Heart right ventricle (tissue), 16 donors: ENCODE measurements around the gene HMCN2. TPM values are rescaled to one million over a fixed set of nuclear protein-coding genes. Genes with fewer than 3 reads are reported as not detected.

Source experiments
- ATAC-seq, 8 donors: fragments of 200-7000 bp; cut with Tn5 transposase; one replicate each; pipeline ENCODE4 v1.9.1; 2020; ENCODE audit warnings: mild to moderate bottlenecking in 8 of 8, moderate library complexity in 8 of 8, moderate number of reproducible peaks in 1 of 8
- DNase-seq, 2 donors: peaks; one replicate each; pipeline ENCODE4 v3.0.0-alpha.2; 2020
- H3K27ac ChIP-seq, 10 donors: fragments of 200-600 bp; sonication (generic) in 2 of 10; one replicate each; pipeline versions ENCODE4 v1.5.0 to v1.8.0; 2020 to 2022; ENCODE audit warnings: mild to moderate bottlenecking in 3 of 10
- H3K27me3 ChIP-seq, 7 donors: fragments of 200-600 bp; one replicate each; pipeline ENCODE4 v1.8.0; 2021 to 2022; ENCODE audit warnings: mild to moderate bottlenecking in 2 of 7
- H3K36me3 ChIP-seq, 9 donors: fragments of 200-600 bp; sonication (generic) in 1 of 9; one replicate each; pipeline versions ENCODE4 v1.5.0 to v1.8.0; 2020 to 2022; ENCODE audit warnings: mild to moderate bottlenecking in 2 of 9
- H3K4me1 ChIP-seq, 9 donors: fragments of 200-600 bp; sonication (generic) in 1 of 9; one replicate each; pipeline versions ENCODE4 v1.5.0 to v1.8.0; 2020 to 2022; ENCODE audit warnings: mild to moderate bottlenecking in 4 of 9
- H3K4me3 ChIP-seq, 10 donors: fragments of 200-600 bp; sonication (generic) in 2 of 10; one replicate each; pipeline versions ENCODE4 v1.5.0 to v1.8.0; 2020 to 2022; ENCODE audit warnings: mild to moderate bottlenecking in 7 of 10, moderate library complexity in 2 of 10
- H3K9me3 ChIP-seq, 11 donors: fragments of 200-600 bp in 10 of 11; sonication (generic) in 2 of 11; one replicate each; pipeline versions ENCODE4 v1.5.0 to v1.8.0; 2013 to 2022; ENCODE audit warnings: mild to moderate bottlenecking in 2 of 11, control low read depth in 1 of 11, moderate library complexity in 1 of 11
- WGBS, 2 donors: extraction: QIAGEN DNeasy Blood & Tissue Kit; methylation state at CpG; one replicate each; pipeline ENCODE4 v1.1.7; 2013; ENCODE audit warnings: inconsistent platforms in 1 of 2; 5-methylcytosine and 5-hydroxymethylcytosine counted together
- intact Hi-C, 10 donors: fragments of 100-400 bp; cut with DNase I; formaldehyde crosslinking; loops; one replicate each; pipeline versions ENCODE4 v1.11.1 to v1.14.2; 2022
- polyA plus RNA-seq, 2 donors: library from polyadenylated mRNA; stranded (reverse); fragments of 200-250 nt; gene quantifications; one replicate each; pipeline ENCODE4 v1.2.3, GENCODE V29; 2013
- total RNA-seq, 10 donors: library from RNA; stranded (reverse); fragmentation: NEBNext Ultra II Directional in 3 of 10; extraction: Animal tissue kit (Norgen Biotek cat#: 25700) in 3 of 10; gene quantifications; one replicate each; pipeline versions ENCODE4 v1.2.1 to v1.2.4, GENCODE V29; 2021 to 2023
- TF ChIP-seq, protein P1 (sequence below), 9 donors: fragments of 200-600 bp; sonication (generic) in 2 of 9; IDR thresholded peaks; one replicate each; pipeline versions ENCODE4 v1.5.0 to v1.8.0; 2021 to 2022; ENCODE audit warnings: antibody characterized with exemption in 9 of 9, mild to moderate bottlenecking in 5 of 9, moderate library complexity in 1 of 9
- donor health status: Arrhythmogenic right ventricular cardiomyopathy.
- donor health status: ischemic (EF 13 %, LVEDD 7.1; RV severe dilation, severe dysfunction).
- donor health status: healthy with polysubstance abuse.
- donor health status: DM: no; HTN: yes; CAD: no.
- donor health status: DM: no; HTN: no; CAD: no.
- donor health status: ischemic (EF 25% LVEDD 6.9; RV normal size, moderate dysfunction).
- donor health status: ischemic (EF 25% LVEDD 5.7; RV mildly dilated, moderate dysfunction).
- donor health status: healthy.
- donor health status: DM: yes; HTN: yes; CAD: no.
- donor health status: Ischemic cardiomyopathy.
- donor health status: ischemic (EF 35%, LVEDD 5.7; RV mildly dilated, moderate dysfunction).
- donor health status: nonischemic (EF 11% LVEDD 7.7; RV severe dilation, severe dysfunction).
- donor health status: DM: yes; HTN: yes; CAD: no.
- donor health status: PGD.
- donor health status: ischemic (EF 29% LVEDD 5.4; RV normal size, mild dysfunction).
- donor health status: nonischemic (EF 23%, LVEDD 6.1; RV moderate dilation, normal function).

Gene HMCN2
- total and polyA plus RNA-seq, 12 donors, result 2.6 to 10.2 (median 4.9) TPM

DNA sequence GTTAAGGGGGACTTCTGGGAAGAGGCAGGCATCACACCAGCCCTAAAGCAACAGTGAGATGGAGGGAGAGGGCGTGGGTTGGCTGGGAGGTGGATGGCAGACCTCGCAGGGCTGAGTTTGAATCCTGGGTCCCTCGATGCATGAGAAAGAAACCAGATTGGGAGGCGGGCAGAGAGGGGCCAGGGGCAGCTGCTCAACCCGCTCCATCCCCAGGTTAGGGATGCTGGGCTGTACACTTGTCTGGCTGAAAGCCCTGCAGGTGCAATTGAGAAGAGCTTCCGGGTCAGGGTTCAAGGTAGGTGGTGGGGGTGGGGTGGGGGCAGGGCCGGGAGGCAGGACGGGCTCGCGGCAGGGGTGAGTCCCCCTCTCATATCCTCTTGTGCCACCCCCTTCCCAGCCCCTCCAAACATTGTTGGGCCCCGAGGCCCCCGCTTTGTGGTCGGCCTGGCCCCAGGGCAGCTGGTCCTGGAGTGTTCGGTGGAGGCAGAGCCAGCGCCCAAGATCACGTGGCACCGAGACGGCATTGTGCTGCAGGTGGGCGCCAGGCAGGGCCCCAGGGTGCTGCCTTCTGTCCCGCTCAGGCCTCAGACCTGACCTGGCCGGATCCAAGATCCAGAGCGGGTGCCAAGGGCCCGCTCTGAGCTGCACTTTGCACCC, 129.4 kb downstream of the HMCN2 start:
- Histone ChIP-seq H3K4me3 (no peak overlapping the region), H3K36me3 (peaks cover 0 to 14% (median 0%) of the 10 kb centered on the region in 9 donors), H3K4me1 (no peaks in the 10 kb centered on the region), H3K9me3 (no peaks in the 10 kb centered on the region), H3K27ac (no peak overlapping the region), H3K27me3 (no peaks in the 10 kb centered on the region)
- DNase-seq (no peak), ATAC-seq (no peak)
- 94 to 95% methylated on average over 23 of the region's 23 CpGs for WGBS, 2 donors
- intact Hi-C loops, result no loop called here
- TF ChIP-seq, protein P1, sequence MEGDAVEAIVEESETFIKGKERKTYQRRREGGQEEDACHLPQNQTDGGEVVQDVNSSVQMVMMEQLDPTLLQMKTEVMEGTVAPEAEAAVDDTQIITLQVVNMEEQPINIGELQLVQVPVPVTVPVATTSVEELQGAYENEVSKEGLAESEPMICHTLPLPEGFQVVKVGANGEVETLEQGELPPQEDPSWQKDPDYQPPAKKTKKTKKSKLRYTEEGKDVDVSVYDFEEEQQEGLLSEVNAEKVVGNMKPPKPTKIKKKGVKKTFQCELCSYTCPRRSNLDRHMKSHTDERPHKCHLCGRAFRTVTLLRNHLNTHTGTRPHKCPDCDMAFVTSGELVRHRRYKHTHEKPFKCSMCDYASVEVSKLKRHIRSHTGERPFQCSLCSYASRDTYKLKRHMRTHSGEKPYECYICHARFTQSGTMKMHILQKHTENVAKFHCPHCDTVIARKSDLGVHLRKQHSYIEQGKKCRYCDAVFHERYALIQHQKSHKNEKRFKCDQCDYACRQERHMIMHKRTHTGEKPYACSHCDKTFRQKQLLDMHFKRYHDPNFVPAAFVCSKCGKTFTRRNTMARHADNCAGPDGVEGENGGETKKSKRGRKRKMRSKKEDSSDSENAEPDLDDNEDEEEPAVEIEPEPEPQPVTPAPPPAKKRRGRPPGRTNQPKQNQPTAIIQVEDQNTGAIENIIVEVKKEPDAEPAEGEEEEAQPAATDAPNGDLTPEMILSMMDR (IDR thresholded peaks at IDR 0.05), result no peak

DNA sequence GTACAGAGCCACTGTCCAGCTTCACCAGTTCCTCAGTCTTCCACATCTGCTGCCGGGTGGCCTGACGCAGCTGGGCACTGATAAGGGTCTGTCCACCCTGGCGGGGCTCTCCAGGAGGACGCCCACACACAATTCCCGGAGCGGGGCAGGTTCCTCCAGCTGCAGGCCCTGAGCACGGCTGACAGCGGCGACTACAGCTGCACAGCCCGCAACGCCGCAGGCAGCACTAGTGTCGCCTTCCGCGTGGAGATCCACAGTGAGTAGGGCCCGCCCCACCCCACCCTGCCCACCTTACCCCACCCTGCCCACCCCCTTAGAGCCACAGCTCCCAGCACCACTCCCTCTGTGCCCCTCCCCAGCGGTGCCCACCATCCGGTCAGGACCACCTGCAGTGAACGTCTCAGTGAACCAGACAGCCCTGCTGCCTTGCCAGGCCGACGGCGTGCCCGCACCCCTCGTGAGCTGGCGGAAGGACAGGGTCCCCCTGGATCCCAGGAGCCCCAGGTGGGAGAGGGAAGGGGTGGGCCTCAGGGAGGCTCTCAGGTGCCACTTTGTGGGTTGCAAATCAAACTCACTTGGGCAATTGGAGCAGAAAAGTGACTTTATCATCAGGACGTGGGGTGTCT, 130.4 kb downstream of the HMCN2 start:
- ATAC-seq (no peak), DNase-seq (no peak)
- TF ChIP-seq, protein P1 (IDR thresholded peaks at IDR 0.05), result no peak
- Histone ChIP-seq H3K27ac (no peak overlapping the region), H3K4me3 (no peak overlapping the region), H3K4me1 (no peaks in the 10 kb centered on the region), H3K27me3 (no peaks in the 10 kb centered on the region), H3K36me3 (peaks cover 0 to 18% (median 0%) of the 10 kb centered on the region in 9 donors), H3K9me3 (no peaks in the 10 kb centered on the region)
- WGBS, 2 donors, result 88 to 90% methylated on average over 26 of the region's 26 CpGs
- intact Hi-C loops, result no loop called here

DNA sequence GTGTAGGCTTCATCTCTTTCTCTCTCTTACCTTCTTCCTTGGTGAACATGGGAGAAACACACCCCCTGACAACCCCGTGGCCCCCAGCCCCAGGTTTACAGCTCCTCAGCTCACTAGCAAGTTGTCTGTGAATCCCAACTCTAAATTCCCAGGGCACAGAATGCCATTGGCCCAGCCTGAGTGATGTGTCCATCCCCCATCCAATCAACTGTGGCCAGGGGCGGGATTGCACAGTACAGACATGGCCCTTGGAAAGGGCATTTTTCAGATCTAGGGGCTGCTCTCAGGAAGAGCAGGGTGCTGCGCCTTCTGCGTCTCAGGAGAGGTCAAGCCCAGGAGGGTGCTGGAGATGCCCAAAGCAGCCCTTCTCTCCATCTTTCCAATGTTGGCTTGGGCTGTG, 131.0 kb downstream of the HMCN2 start:
- Histone ChIP-seq H3K4me1 (no peaks in the 10 kb centered on the region), H3K27me3 (no peaks in the 10 kb centered on the region), H3K4me3 (no peak overlapping the region), H3K9me3 (no peaks in the 10 kb centered on the region), H3K27ac (no peak overlapping the region), H3K36me3 (peaks cover 0 to 21% (median 0%) of the 10 kb centered on the region in 9 donors)
- intact Hi-C loops, result no loop called here
- ATAC-seq (no peak), DNase-seq (no peak)
- TF ChIP-seq, protein P1 (IDR thresholded peaks at IDR 0.05), result no peak
- 96% methylated on average over 4 of the region's 4 CpGs for WGBS, 2 donors

DNA sequence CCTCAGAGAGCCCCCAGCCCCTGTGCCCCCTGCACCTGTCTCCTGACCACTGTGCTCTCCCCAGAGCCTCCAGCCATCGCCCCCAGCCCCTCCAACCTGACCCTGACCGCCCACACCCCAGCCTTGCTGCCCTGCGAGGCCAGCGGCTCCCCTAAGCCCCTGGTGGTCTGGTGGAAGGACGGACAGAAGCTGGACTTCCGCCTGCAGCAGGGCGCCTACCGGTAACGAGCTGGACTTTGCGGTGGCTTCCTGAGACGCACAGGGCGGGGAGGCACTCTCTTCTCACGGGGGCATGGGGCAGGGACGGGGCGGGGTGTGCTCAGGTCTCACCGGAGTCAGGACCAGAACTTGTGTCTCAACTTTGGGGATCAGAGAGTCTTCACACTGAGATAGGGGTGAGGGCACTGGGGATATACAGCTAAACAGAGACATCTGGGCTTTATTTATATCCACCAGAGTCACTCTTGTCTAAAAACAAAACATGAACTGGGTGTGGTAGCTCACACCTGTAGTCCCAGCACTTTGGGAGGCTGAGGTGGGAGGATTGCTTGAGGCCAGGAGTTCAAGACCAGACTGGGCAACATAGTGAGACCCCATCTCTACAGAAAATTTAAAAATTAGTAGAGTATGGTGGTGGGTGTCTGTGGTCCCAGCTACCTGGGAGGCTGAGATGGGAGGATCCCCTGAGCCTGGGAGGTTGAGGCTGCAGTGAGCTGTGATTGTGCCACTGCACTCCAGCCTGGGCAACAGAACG, 133.1 kb downstream of the HMCN2 start:
- Histone ChIP-seq H3K27ac (no peak overlapping the region), H3K9me3 (no peaks in the 10 kb centered on the region), H3K4me1 (no peaks in the 10 kb centered on the region), H3K36me3 (peaks cover 0 to 28% (median 0%) of the 10 kb centered on the region in 9 donors), H3K4me3 (no peak overlapping the region), H3K27me3 (no peaks in the 10 kb centered on the region)
- intact Hi-C loops, result no loop called here
- no peak for DNase-seq
- ATAC-seq, result peak in 1 of 8 donors; percentile 7
- TF ChIP-seq, protein P1 (IDR thresholded peaks at IDR 0.05), result no peak
- WGBS, 2 donors, result 80 to 83% methylated on average over 17 of the region's 17 CpGs
